Measurements from ENCODE around the gene EPHA2. TPM values are rescaled to one million over a fixed set of nuclear protein-coding genes. Genes with fewer than 3 reads are reported as not detected.

Gene EPHA2
- total and polyA plus RNA-seq, 4 donors = 17.5 to 35.6 (median 20.5) TPM

DNA sequence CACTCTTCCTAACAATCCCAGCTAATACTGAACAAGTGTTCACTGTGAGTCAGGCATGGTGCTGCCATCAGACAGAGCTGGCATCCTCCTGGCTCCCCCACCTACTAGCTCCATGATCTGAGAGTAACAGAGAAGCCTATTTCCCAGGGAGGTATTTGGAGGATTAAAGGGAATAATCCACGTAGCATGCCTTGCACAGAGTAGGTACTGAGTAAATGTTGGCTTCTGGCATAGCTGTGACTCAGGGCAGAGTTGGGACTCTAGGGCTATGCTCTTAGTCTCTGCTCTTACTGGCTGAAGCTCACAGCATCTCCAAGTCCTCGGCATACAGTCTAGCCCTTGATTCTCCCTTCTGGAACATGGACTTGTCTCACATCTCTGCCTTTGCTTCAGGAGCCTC lies 48.3 kb upstream of the EPHA2 start:
- H3K36me3 ChIP-seq (ENCODE audit: control insufficient read depth in 4 of 4, insufficient read depth in 4 of 4, low read length in 4 of 4) = peaks cover 0 to 9% (median 2%) of the 10 kb centered on the region in 4 donors
- TF ChIP-seq, protein P1, sequence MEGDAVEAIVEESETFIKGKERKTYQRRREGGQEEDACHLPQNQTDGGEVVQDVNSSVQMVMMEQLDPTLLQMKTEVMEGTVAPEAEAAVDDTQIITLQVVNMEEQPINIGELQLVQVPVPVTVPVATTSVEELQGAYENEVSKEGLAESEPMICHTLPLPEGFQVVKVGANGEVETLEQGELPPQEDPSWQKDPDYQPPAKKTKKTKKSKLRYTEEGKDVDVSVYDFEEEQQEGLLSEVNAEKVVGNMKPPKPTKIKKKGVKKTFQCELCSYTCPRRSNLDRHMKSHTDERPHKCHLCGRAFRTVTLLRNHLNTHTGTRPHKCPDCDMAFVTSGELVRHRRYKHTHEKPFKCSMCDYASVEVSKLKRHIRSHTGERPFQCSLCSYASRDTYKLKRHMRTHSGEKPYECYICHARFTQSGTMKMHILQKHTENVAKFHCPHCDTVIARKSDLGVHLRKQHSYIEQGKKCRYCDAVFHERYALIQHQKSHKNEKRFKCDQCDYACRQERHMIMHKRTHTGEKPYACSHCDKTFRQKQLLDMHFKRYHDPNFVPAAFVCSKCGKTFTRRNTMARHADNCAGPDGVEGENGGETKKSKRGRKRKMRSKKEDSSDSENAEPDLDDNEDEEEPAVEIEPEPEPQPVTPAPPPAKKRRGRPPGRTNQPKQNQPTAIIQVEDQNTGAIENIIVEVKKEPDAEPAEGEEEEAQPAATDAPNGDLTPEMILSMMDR (IDR thresholded peaks at IDR 0.05; ENCODE audit: control extremely low read depth, extremely low read depth) = no peak
- DNase-seq (no peak), ATAC-seq (ENCODE audit: insufficient read depth, low FRiP score) (no peak)
- no peak overlapping the region for H3K27ac ChIP-seq (ENCODE audit: low read depth in 1 of 2, low read length in 1 of 2)
- no peaks in the 10 kb centered on the region for H3K27me3 ChIP-seq (ENCODE audit: control insufficient read depth in 3 of 3, insufficient read depth in 3 of 3, low read length in 2 of 3)
- H3K4me3 ChIP-seq = no peak overlapping the region
- 93 to 95% methylated on average over 2 of the region's 2 CpGs for WGBS, 2 donors
- peaks cover 0 to 20% (median 2%) of the 10 kb centered on the region in 5 donors for H3K4me1 ChIP-seq (ENCODE audit: control insufficient read depth in 5 of 5, insufficient read depth in 5 of 5, low read length in 5 of 5)
- H3K9me3 ChIP-seq (ENCODE audit: control insufficient read depth in 4 of 4, insufficient read depth in 3 of 4, low read length in 3 of 4) = no peaks in the 10 kb centered on the region
- H3K9ac ChIP-seq (ENCODE audit: insufficient read depth in 1 of 2, low read length in 2 of 2) = no peak overlapping the region

DNA sequence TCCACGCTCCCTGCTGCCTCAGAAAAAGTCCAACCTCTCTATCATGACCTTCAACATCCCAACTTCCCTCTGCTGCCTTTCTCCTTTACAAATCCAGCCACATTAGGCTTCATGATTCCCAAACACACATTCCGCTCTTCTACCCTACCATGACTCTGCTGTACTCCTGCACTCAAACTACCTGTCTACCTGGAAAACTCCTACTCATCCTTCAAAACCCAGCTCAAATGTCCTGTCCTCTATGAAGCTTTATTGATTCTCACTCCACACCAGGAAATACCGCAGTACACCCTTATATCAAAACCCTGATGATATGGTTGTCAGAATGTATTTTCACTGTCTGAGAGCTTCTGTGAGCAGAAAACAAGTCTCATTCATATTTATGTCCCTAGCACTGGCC lies 47.7 kb upstream of the EPHA2 start:
- Histone ChIP-seq H3K4me1 (ENCODE audit: control insufficient read depth in 5 of 5, insufficient read depth in 5 of 5, low read length in 5 of 5) (peaks cover 0 to 18% (median 2%) of the 10 kb centered on the region in 5 donors), H3K27ac (ENCODE audit: low read depth in 1 of 2, low read length in 1 of 2) (no peak overlapping the region), H3K9me3 (ENCODE audit: control insufficient read depth in 4 of 4, insufficient read depth in 3 of 4, low read length in 3 of 4) (no peaks in the 10 kb centered on the region), H3K36me3 (ENCODE audit: control insufficient read depth in 4 of 4, insufficient read depth in 4 of 4, low read length in 4 of 4) (peaks cover 0 to 10% (median 3%) of the 10 kb centered on the region in 4 donors), H3K27me3 (ENCODE audit: control insufficient read depth in 3 of 3, insufficient read depth in 3 of 3, low read length in 2 of 3) (no peaks in the 10 kb centered on the region), H3K4me3 (no peak overlapping the region), H3K9ac (ENCODE audit: insufficient read depth in 1 of 2, low read length in 2 of 2) (no peak overlapping the region)
- TF ChIP-seq, protein P1 (IDR thresholded peaks at IDR 0.05; ENCODE audit: control extremely low read depth, extremely low read depth) = no peak
- no peak for ATAC-seq (ENCODE audit: insufficient read depth, low FRiP score)
- DNase-seq = no peak
- 57 to 67% methylated on average over 3 of the region's 3 CpGs for WGBS, 2 donors

DNA sequence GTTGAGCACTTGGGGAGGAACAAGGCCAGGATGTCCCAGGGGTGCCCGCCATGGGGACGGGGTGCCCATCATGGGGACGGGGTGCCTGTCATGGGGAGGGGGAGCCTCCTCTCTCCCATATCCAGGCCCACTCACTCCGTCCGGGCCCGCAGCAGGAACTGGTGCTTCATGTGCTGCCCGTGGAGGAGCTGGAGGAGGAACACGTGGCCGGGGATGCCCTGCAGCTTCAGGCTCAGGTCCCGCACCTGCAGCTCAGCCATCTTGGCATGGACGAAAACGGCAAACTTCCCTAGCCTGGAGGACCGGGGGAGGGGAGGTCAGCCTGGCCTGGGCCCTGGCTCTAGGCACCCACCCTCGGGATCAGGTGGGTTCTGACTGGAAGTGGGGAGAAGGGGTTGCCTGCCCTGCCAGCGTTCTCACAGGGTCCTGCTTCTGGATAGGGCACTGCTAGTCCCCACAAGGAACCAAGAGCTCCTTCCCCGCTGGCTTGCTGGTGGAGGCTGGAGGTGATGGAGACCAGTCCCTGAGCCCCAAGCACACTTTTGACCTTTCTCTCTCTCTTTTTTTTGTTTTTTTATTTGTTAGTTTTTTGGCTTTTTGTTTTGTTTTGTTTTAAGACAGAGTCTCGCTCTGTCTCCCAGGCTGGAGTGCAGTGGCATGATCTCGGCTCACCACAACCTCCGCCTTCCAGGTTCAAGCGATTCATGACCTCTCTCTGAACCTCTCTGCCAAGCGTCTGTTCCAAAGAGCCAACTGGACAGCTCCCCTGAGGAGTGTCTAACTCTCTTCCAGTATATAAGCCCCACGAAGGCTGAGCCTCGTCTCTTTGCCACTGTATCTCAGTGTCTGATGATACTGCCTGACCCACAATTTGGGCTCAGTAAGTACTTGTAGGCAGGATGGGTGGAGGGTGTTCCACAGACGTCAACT lies 46.7 kb upstream of the EPHA2 start:
- TF ChIP-seq, protein P1 (IDR thresholded peaks at IDR 0.05; ENCODE audit: control extremely low read depth, extremely low read depth) = no peak
- H3K36me3 ChIP-seq (ENCODE audit: control insufficient read depth in 4 of 4, insufficient read depth in 4 of 4, low read length in 4 of 4) = peaks cover 0 to 15% (median 4%) of the 10 kb centered on the region in 4 donors
- no peak for DNase-seq
- H3K4me3 ChIP-seq = no peak overlapping the region
- no peaks in the 10 kb centered on the region for H3K27me3 ChIP-seq (ENCODE audit: control insufficient read depth in 3 of 3, insufficient read depth in 3 of 3, low read length in 2 of 3)
- no peaks in the 10 kb centered on the region for H3K9me3 ChIP-seq (ENCODE audit: control insufficient read depth in 4 of 4, insufficient read depth in 3 of 4, low read length in 3 of 4)
- 90 to 91% methylated on average over 24 of the region's 24 CpGs for WGBS, 2 donors
- no peak overlapping the region for H3K27ac ChIP-seq (ENCODE audit: low read depth in 1 of 2, low read length in 1 of 2)
- no peak for ATAC-seq (ENCODE audit: insufficient read depth, low FRiP score)
- H3K9ac ChIP-seq (ENCODE audit: insufficient read depth in 1 of 2, low read length in 2 of 2) = no peak overlapping the region
- peaks cover 0 to 11% (median 2%) of the 10 kb centered on the region in 5 donors for H3K4me1 ChIP-seq (ENCODE audit: control insufficient read depth in 5 of 5, insufficient read depth in 5 of 5, low read length in 5 of 5)

All from lung (tissue), 12 donors.